ENCODE data around the gene EIF3C.
"Not testable (repeated sequence)": the region's sequence is repeated elsewhere in the genome, so short reads cannot be mapped to it uniquely, and the experiment has no call there.

EIF3C gene

DNA sequence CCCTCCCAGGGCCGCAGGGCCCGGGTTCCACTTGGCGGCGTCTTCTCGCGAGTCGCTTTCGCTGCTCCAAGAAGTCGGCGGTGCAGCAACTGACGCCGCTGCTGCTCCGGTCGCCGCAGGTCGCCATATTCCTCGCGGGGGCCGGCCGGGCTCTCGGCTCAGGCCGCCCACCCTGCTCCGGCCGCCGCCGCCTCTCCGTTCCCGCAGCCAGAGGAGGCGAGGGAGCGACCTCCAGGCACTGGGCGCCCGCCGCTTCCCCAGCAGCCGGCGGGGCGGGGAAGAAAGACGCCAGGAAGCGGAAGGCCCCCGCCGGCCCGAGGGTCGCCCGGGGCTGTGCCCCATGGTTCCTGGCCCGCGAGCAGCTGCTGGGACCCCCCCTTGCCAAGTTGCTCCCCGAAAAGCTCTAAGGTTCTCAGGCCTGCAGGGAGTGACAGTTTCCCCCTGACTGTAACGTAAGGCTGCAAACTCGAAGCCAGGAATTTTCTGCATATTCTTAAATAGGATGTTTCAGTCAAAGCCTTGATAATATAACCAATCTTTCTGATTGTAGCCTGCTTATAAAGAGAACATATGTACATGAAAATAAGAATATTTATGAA is 39.3 kb downstream of the EIF3C start:
- DNase-seq, result not testable (repeated sequence)

- DNase-seq, result not testable (repeated sequence)
Measured at GRCh38 chr16:28751487-28751886, 40.2 kb downstream of the EIF3C start, which contains the start of gene NPIPB9. TSS of gene NPIPB9 (plus strand) at chr16:28751787.

GRCh38 chr16:28781697-28782096 is 70.4 kb downstream of the EIF3C start:
- not testable (repeated sequence) for DNase-seq

GRCh38 chr16:28782357-28782756 is 71.1 kb downstream of the EIF3C start:
- DNase-seq, result not testable (repeated sequence)

Measured in right hindlimb (tissue), 1 donor.